HEK293 (cell line): ENCODE measurements around the gene AMPH.

Experiments used
- CTCF ChIP-seq: fragments of 450-650 bp; formaldehyde crosslinking; IDR thresholded peaks from 2 replicates; pipeline ENCODE4 v1.5.1; 2016; ENCODE audit warnings: missing biosample characterization, missing genetic modification characterization
- ZBTB11 ChIP-seq: fragments of 450-650 bp; formaldehyde crosslinking; conservative IDR thresholded peaks from 2 replicates; pipeline ENCODE4 v1.5.1; 2016; ENCODE audit warnings: low read depth, missing biosample characterization, missing genetic modification characterization
- ZNF184 ChIP-seq: fragments of 450-650 bp; IDR thresholded peaks from 2 replicates; pipeline ENCODE4 v1.5.1; 2018; ENCODE audit warnings: missing biosample characterization, mild to moderate bottlenecking, missing genetic modification characterization
- ZNF24 ChIP-seq: fragments of 450-650 bp; formaldehyde crosslinking; IDR thresholded peaks from 2 replicates; pipeline ENCODE4 v1.5.1; 2016; ENCODE audit warnings: missing biosample characterization, missing genetic modification characterization

- no peak for TF ChIP-seq ZNF184 (tag by site-specific recombination)
- TF ChIP-seq CTCF, result no peak
- no peak for TF ChIP-seq ZNF24 (tag by site-specific recombination)
- no peak for TF ChIP-seq ZBTB11 (tag by site-specific recombination)
Measured at GRCh38 chr7:38625866-38626265, 5.3 kb downstream of the AMPH start.
